Ascending aorta (tissue), 2 donors: Measurements from ENCODE around the gene ZNF579. TPM values are rescaled to one million over a fixed set of nuclear protein-coding genes. Genes with fewer than 3 reads are reported as not detected.

Experiments used
- DNase-seq, 2 donors: peaks; one replicate each; pipeline ENCODE4 v3.0.0-alpha.2; 2019; ENCODE audit warnings: low spot score in 2 of 2
- H3K27ac ChIP-seq, 2 donors: fragments of 200-600 bp; sonication (generic); one replicate each; pipeline ENCODE4 v1.5.1; 2016 to 2017; ENCODE audit warnings: mild to moderate bottlenecking in 1 of 2
- H3K27me3 ChIP-seq: fragments of 200-600 bp; sonication (generic); one replicate; pipeline ENCODE4 v1.5.1; 2017
- H3K36me3 ChIP-seq, 2 donors: fragments of 200-600 bp; sonication (generic); one replicate each; pipeline ENCODE4 v1.5.1; 2016
- H3K4me1 ChIP-seq, 2 donors: fragments of 200-600 bp; sonication (generic); one replicate each; pipeline ENCODE4 v1.5.1; 2016 to 2017; ENCODE audit warnings: mild to moderate bottlenecking in 1 of 2
- H3K4me3 ChIP-seq, 2 donors: fragments of 200-600 bp; sonication (generic); one replicate each; pipeline ENCODE4 v1.5.1; 2016 to 2017; ENCODE audit warnings: mild to moderate bottlenecking in 1 of 2
- H3K9me3 ChIP-seq, 2 donors: fragments of 200-600 bp; sonication (generic); one replicate each; pipeline ENCODE4 v1.5.1; 2016
- CTCF ChIP-seq, 3 experiments: fragments of 200-600 bp in 2 of 3; fragments of 450-650 bp in 1 of 3; sonication (generic) in 2 of 3; IDR thresholded peaks; one replicate each; pipeline ENCODE4 v1.5.1; 2016 to 2019; ENCODE audit warnings: antibody characterized with exemption in 3 of 3, mild to moderate bottlenecking in 1 of 3, moderate library complexity in 1 of 3
- intact Hi-C: fragments of 100-400 bp; cut with DNase I; formaldehyde crosslinking; loops from one replicate; pipeline ENCODE4 v1.15.1; 2023
- total RNA-seq: library from RNA; depleted of rRNA; stranded (reverse); fragments of >200 nt; gene quantifications from one replicate; pipeline ENCODE4 v1.1.0, GENCODE V29; 2016

The ZNF579 gene
- total RNA-seq, 1 donor from 2014 or later = 14.2 TPM

- no peak for DNase-seq
- Histone ChIP-seq H3K4me1 (peaks cover 0 to 5% of the 10 kb centered on the region in 2 donors), H3K27ac (peak overlapping the region in 1 of 2 donors; percentile 97), H3K36me3 (peaks cover 3 to 12% of the 10 kb centered on the region in 2 donors), H3K4me3 (no peak overlapping the region), H3K9me3 (no peaks in the 10 kb centered on the region), H3K27me3 (no peaks in the 10 kb centered on the region)
- no peak for TF ChIP-seq CTCF (IDR thresholded peaks at IDR 0.05)
- intact Hi-C loops = loop anchor here (5.0 kb wide), 1 partner anchor 161 kb away; the partner anchor contains the start of genes C19orf85 and ISOC2
Observed at GRCh38 chr19:55623130-55623529, 42.5 kb upstream of the ZNF579 start.

- no peak overlapping the region for H3K4me3 ChIP-seq
- H3K4me1 ChIP-seq = peaks cover 0 to 5% of the 10 kb centered on the region in 2 donors
- DNase-seq = no peak
- no peaks in the 10 kb centered on the region for H3K27me3 ChIP-seq
- H3K36me3 ChIP-seq = peaks cover 6 to 19% of the 10 kb centered on the region in 2 donors
- no peak for TF ChIP-seq CTCF (IDR thresholded peaks at IDR 0.05)
- intact Hi-C loops = loop anchor here (5.0 kb wide), 1 partner anchor 160 kb away; the partner anchor contains the start of genes C19orf85 and ISOC2
- no peak overlapping the region for H3K27ac ChIP-seq
- no peaks in the 10 kb centered on the region for H3K9me3 ChIP-seq
Observed at GRCh38 chr19:55622242-55622969, 41.8 kb upstream of the ZNF579 start.

GRCh38 chr19:55621673-55622231, 41.1 kb upstream of the ZNF579 start:
- peaks cover 0 to 5% of the 10 kb centered on the region in 2 donors for H3K4me1 ChIP-seq
- no peak for TF ChIP-seq CTCF (IDR thresholded peaks at IDR 0.05)
- no peak overlapping the region for H3K27ac ChIP-seq
- peaks cover 12 to 26% of the 10 kb centered on the region in 2 donors for H3K36me3 ChIP-seq
- H3K4me3 ChIP-seq = no peak overlapping the region
- no peak for DNase-seq
- intact Hi-C loops = loop anchor here (5.0 kb wide), 1 partner anchor 159 kb away; the partner anchor contains the start of genes C19orf85 and ISOC2
- H3K9me3 ChIP-seq = no peaks in the 10 kb centered on the region
- no peaks in the 10 kb centered on the region for H3K27me3 ChIP-seq

- H3K4me3 ChIP-seq = no peak overlapping the region
- peaks cover 16 to 31% of the 10 kb centered on the region in 2 donors for H3K36me3 ChIP-seq
- no peaks in the 10 kb centered on the region for H3K27me3 ChIP-seq
- intact Hi-C loops = loop anchor here (5.0 kb wide), 1 partner anchor 159 kb away; the partner anchor contains the start of genes C19orf85 and ISOC2
- no peak overlapping the region for H3K27ac ChIP-seq
- H3K9me3 ChIP-seq = no peaks in the 10 kb centered on the region
- H3K4me1 ChIP-seq = peaks cover 0 to 5% of the 10 kb centered on the region in 2 donors
- no peak for DNase-seq
- TF ChIP-seq CTCF (IDR thresholded peaks at IDR 0.05) = no peak
Observed at GRCh38 chr19:55621205-55621672, 40.6 kb upstream of the ZNF579 start.

- no peak for TF ChIP-seq CTCF (IDR thresholded peaks at IDR 0.05)
- H3K9me3 ChIP-seq = no peaks in the 10 kb centered on the region
- intact Hi-C loops = loop anchor here (5.0 kb wide), 1 partner anchor 158 kb away; the partner anchor contains the start of genes C19orf85 and ISOC2
- H3K27me3 ChIP-seq = no peaks in the 10 kb centered on the region
- no peak for DNase-seq
- H3K27ac ChIP-seq = no peak overlapping the region
- peaks cover 22 to 35% of the 10 kb centered on the region in 2 donors for H3K36me3 ChIP-seq
- no peak overlapping the region for H3K4me3 ChIP-seq
- H3K4me1 ChIP-seq = peaks cover 0 to 5% of the 10 kb centered on the region in 2 donors
Observed at GRCh38 chr19:55620410-55621204, 40.0 kb upstream of the ZNF579 start.
